NCI-H1417 treated with DMSO at 0.1 percent for 48 hours (cell line): ENCODE data around the gene LZTR1.
"Not testable (repeated sequence)": the region's sequence is repeated elsewhere in the genome, so short reads cannot be mapped to it uniquely, and the experiment has no call there.

Source experiments
- DNase-seq: peaks from one replicate; lab custom pipeline; 2025; lab: John Stamatoyannopoulos, UW

LZTR1 gene

GRCh38 chr22:20981787-20982562 is at the start of gene LZTR1:
LZTR1 (plus strand) TSS chr22:20982297; CDS start chr22:20982372, 75 bp downstream.
- no peak for DNase-seq

- DNase-seq = no peak
Measured at GRCh38 chr22:20933910-20934309, 48.2 kb upstream of the LZTR1 start.

GRCh38 chr22:20935049-20935448 is 47.0 kb upstream of the LZTR1 start:
- DNase-seq = not testable (repeated sequence)

- not testable (repeated sequence) for DNase-seq
Measured at GRCh38 chr22:20935780-20936539, 46.1 kb upstream of the LZTR1 start.

- no peak for DNase-seq
Measured at GRCh38 chr22:20937031-20937793, 44.9 kb upstream of the LZTR1 start.

GRCh38 chr22:20937794-20938671 is 44.1 kb upstream of the LZTR1 start:
- no peak for DNase-seq

- not testable (repeated sequence) for DNase-seq
Measured at GRCh38 chr22:20939457-20940185, 42.5 kb upstream of the LZTR1 start.

- DNase-seq = no peak
Measured at GRCh38 chr22:20940186-20940651, 41.9 kb upstream of the LZTR1 start.

GRCh38 chr22:20940904-20941385 is 41.2 kb upstream of the LZTR1 start:
- DNase-seq = no peak

GRCh38 chr22:20942203-20942902 is 39.7 kb upstream of the LZTR1 start:
- not testable (repeated sequence) for DNase-seq

- DNase-seq = no peak
Measured at GRCh38 chr22:20943104-20943933, 38.8 kb upstream of the LZTR1 start.

- no peak for DNase-seq
Measured at GRCh38 chr22:20944042-20944441, 38.1 kb upstream of the LZTR1 start.

- DNase-seq = no peak
Measured at GRCh38 chr22:20945578-20945934, 36.5 kb upstream of the LZTR1 start.

- DNase-seq = no peak
Measured at GRCh38 chr22:20946080-20946986, 35.8 kb upstream of the LZTR1 start.

GRCh38 chr22:20946991-20947390 is 35.1 kb upstream of the LZTR1 start:
- no peak for DNase-seq

GRCh38 chr22:20948450-20948849 is 33.6 kb upstream of the LZTR1 start:
- DNase-seq = no peak

- DNase-seq = no peak
Measured at GRCh38 chr22:20948989-20949388, 33.1 kb upstream of the LZTR1 start.

GRCh38 chr22:20949698-20950183 is 32.4 kb upstream of the LZTR1 start:
- no peak for DNase-seq
